GM21619 (cell line): ENCODE measurements around the gene TIA1.
"Not testable (repeated sequence)": the region's sequence is repeated elsewhere in the genome, so short reads cannot be mapped to it uniquely, and the experiment has no call there.

ENCODE experiments used
- ATAC-seq: cut with Tn5 transposase; IDR thresholded peaks from one replicate; pipeline ENCODE4 v1.9.1; 2021; ENCODE audit not compliant: unreplicated experiment

TIA1 gene, protein sequence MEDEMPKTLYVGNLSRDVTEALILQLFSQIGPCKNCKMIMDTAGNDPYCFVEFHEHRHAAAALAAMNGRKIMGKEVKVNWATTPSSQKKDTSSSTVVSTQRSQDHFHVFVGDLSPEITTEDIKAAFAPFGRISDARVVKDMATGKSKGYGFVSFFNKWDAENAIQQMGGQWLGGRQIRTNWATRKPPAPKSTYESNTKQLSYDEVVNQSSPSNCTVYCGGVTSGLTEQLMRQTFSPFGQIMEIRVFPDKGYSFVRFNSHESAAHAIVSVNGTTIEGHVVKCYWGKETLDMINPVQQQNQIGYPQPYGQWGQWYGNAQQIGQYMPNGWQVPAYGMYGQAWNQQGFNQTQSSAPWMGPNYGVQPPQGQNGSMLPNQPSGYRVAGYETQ

DNA sequence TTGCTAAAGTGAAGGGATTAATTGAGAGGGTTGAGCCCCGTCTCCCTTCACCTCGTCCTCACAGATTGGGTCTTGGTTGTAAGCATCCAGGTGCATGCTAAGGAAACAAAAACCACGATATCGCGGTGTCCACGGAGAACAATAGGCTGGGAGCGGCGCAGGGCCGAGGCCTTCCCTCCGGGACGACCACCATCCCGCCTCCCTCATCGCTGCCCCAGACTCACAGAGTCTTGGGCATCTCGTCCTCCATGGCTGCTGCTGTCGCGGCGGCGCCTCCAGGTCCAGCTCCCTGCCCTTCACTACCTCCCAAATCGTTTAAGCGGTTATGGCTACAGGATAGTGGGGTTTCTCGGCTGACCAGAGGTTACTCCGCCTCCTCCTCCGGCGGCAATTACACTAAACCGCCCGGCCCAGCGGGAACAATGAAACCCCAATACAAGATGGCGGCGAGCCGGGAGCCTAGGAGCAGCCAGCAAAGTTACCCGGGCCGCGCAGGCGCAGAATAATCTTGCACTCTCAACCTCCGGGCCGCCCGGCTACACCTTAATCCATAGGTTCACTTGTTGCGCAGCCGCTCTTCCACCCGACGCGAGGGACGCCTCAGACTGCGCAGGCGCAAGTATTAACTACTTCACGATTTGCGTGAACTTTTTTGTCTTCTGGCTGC, at the start of gene TIA1:
Gene TIA1, minus strand, starts transcription at position 448 of the 667 bp plus-strand sequence. Its CDS starts 198 bp downstream, at position 250.
- ATAC-seq = peak; percentile 96

DNA sequence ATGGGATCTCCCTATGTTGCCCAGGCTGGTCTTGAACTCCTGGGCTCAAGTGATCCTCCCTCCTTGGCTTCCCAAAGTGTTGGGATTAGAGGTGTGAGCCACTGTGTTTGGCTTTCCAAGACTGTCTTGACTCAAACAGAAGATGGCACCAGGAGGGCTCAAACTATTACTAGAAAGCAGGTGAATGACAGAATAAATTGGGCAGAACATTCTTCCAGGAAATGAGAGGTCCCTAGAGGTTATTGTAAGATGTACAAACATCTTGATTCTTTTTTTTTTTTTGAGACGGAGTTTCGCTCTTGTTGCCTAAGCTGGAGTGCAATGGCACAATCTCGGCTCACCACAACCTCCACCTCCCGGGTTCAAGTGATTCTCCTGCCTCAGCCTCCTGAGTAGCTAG, 49.4 kb upstream of the TIA1 start:
- not testable (repeated sequence) for ATAC-seq

DNA sequence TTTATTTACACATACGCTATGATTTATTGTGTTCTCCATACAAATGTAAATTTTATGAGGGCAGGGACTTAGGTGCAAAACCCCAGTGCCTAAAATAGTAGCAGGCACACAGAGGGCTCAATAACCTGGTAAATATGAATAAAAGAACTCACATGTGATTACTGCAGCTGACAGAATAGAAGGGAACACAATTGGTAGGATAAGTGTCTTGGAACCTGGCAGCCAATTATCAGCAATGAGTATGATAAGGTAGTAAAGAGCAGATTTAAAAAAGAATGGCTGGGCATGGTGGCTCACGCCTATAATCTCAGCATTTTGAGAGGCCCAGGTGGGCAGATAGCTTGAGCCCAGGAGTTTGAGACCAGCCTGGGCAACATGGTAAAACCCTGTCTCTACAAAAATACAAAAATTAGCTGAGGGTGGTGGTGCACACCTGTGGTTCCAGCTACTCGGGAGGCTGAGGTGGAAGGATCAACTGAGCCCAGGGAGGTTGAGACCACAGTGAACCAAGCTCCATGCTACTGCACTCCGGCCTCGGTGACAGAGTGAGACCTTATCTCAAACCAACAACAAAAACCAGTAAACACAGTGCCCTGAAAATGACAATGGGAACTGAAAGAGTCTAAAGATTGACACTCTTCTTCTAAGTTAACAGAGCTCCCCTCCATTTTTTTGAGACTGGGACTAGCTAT, 35.2 kb upstream of the TIA1 start:
- no peak for ATAC-seq

DNA sequence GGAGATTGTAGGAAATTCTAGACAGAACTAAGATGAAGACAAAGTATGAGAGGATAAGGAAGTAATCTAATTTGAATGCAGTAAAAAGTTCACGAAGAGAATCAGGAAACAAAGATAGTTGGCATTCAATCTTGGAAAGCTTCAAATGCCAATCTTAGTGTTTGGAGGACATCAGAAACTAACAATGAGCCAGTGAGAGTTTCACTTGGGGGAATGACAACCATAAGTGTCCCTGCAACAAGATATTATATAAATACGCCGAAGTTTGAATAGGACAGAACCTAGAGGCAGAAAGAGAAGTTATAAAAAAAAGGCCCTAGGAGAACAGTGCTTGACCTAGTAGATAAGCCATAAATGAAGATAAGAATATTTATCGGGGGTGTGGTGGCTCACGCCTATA, 34.0 kb upstream of the TIA1 start:
- ATAC-seq = no peak

DNA sequence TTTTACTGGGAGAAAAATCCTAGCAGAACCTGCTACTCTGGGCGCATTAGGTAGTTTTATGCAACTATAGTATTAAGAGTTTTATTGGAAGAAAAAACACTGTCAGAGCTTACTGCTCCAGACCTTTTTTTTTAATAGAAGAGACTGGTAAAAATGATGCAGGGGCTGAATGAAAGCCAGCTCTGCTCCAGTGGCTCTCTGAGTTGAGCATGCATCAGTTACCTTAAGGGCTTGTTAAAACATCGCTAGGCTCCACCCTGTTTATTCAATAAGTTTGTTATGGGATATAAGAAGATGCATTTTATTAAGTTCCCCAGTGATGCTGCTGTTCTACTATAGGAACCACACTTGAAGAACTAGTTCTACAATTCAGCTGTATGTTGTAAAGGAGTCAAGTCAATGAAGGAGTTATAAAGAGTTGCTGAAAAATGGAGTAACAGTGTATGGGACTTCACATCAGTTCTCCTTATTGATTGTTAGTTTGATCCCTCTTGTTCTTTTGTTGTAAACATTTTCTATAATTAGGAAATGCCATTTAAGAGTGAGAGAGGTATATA, 31.9 kb upstream of the TIA1 start:
- ATAC-seq = no peak

DNA sequence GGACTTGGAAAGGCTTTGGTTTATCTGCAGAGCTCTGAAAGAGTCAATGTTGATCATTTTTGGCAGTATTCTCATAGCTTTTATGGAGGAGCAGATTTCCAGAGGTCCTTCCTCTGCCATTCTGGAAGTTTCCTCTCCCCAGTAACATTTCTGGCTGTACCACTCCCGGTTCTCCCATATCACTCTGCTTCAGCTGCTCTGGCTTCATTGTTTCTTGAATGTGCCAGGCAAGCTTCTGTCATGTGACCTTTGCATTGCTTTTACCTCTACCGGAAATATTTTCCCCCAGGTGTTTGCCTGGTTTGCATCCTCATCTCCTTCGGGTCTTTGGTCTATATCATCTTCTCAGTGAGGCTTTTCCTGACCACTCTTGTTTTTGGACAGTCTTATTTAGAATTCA, 21.9 kb upstream of the TIA1 start:
- no peak for ATAC-seq

DNA sequence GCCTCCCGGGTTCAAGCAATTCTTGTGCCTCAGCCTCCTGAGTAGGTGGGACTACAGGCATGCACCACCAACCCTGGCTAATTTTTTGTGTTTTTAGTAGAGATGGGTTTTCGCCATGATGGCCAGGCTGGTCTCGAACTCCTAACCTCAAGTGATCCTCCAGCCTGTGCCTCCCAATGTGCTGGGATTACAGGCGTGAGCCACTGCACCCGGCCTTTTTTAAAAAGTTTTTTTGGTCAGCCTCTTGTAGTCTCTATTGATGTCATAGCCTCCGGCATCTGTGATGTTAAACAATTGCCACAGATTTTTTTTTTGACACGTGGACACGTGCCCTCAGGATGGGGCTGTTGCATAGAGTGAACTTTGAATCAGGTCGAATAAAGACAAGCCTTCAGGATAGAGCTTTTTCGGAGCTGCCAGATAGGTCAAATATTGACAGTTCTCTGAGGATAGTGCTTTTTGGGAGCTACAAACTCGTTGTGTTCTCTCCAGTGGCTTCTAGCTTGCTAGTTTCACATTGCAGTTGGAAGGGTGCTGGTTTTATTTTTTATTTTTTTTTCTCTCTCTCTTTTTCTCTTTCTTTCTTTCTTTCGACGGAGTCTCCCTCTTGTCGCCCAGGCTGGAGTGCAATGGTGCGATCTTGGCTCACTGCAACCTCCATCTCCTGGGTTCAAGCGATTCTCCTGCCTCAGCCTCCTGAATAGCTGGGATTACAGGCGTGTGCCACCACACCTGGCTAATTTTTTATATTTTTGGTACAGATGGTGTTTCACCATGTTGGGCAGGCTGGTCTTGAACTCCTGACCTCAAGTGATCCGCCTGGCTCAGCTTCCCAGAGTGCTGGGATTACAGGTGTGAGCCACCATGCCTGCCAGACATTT, 21.2 kb upstream of the TIA1 start:
- not testable (repeated sequence) for ATAC-seq

DNA sequence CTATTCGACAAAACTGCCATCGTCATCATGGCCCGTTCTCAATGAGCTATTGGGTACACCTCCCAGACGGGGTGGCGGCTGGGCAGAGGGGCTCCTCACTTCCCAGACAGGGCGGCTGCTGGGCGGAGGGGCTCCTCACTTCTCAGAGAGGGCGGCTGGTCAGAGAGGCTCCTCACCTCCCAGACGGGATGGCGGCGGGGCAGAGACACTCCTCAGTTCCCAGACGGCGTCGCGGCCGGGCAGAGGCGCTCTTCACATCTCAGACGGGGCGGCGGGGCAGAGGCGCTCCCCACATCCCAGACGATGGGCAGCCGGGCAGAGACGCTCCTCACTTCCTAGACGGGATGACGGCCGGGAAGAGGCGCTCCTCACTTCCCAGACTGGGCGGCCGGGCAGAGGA, 18.5 kb upstream of the TIA1 start:
- not testable (repeated sequence) for ATAC-seq

DNA sequence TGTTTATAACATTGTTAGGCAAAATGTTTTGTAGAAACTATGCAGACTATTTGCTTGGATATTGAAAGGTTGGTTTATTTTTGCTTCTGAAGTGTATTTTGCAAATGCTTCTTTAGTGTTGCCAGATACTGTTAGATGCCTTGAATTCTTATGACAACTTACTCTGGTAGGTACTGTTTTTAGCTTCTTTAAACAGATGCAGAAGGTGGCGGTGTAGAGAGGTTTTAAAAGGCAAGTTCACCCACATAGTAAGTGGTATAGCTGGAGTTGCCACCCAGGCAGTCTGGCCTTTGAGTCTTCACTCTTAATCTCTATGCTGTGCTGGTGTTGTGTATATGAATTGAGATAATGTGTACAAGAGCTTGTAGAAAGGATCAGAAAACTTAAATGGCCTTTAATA, 13.1 kb upstream of the TIA1 start:
- ATAC-seq = no peak

DNA sequence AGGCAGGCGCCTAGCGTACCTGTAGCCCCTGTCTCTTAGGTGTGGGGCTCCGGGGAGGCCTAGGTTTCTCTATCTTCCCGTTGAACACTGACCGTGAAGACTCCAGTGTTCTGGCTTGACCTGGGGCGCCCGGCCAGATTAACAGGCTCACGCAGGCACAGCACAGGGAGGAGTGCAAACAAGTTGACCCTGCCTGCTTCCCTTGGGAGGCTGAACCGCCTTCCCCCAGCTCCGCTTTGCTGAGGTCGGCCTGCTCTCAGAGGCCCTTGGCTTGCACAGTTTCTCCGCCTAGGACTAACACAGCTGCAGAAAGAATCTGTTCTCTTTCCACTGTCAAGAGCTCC, 10.1 kb upstream of the TIA1 start:
- ATAC-seq = no peak

DNA sequence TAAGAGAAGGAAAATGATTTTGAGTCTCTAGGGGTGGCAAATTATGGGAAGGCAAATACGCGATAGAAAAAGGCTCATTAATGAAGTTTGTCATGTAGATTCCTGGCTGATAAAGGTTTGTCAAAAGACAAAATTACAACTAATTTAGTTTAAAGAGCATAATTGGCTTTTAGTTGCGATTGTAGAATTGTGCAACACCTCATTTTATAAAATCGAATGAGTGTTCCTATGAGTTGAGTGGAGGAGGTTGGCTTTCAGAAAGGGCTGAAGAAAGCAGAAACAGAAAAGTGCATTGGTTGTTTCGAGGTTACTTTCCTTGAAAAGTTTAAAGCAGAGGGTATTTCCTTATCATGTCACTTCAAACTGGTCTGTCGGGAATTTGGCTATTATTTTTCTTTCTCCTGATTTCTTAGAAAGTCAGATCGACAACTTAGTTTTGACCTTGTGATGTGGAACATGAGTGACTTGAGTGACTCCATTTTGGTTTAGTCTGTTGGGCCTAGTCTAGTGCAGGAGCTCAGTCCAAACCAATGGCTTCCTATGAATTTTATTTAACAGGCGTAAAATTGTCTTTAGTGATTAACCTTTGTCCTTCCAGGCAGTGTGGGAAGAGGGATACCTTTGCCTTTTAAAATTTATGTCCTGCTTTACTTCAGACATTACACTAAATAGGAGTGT, 7.3 kb upstream of the TIA1 start:
- ATAC-seq = no peak

DNA sequence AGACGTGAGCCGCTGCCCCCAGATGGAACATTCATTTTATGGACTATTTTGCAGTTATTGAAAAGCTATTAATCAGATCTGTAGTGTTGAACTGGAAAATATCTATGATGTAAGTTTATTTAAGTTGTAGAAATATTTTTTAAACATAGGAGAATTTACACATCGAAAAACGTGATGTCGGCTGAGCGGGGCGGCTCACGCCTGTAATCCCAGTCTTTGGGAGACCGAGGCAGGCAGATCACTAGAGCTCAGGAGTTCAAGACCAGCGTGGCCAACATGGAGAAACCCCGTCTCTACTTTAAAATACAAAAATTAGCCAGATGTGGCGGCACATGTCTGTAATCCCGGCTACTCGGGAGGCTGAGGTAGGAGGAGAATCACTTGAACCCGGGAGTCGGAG, 2.0 kb upstream of the TIA1 start:
- no peak for ATAC-seq

DNA sequence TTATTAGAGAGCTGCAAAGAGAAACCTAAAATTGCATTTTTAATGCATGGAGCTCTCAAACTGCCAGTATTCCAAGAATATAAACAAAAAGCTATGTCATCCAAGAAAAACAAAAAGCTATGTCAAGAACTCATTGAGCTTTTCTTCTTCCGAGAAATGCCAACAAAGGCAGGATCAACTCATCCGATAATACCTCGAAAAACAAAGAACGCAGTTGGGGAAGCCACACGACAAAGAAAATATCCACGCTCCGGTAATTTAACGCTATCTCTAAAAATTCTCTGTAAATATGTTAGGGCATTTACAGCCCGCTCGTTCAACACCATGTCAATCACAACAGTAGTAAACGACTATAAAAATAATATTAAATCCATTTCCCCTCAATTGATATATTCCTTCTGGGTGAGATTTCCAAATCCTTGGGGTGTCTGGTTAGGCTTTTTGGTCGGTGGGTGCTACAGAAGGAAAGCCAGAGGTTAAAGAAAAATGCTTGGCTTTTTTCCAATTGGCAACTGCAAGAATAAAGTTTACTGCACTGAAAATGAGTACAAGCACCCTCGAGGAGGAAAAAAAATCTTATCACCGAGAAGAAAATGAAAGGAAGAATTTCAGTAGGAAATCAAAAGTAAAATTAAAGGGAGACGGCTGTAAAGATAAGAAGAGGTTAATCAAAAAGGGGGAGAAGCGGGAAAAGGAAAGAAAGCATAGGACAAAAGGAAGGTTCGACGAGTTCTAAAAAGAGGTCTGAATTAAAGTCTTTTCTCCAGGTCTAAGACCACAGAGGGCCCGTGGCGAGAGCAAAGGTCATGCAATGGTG, 856 bp downstream of the TIA1 start:
- ATAC-seq = no peak

DNA sequence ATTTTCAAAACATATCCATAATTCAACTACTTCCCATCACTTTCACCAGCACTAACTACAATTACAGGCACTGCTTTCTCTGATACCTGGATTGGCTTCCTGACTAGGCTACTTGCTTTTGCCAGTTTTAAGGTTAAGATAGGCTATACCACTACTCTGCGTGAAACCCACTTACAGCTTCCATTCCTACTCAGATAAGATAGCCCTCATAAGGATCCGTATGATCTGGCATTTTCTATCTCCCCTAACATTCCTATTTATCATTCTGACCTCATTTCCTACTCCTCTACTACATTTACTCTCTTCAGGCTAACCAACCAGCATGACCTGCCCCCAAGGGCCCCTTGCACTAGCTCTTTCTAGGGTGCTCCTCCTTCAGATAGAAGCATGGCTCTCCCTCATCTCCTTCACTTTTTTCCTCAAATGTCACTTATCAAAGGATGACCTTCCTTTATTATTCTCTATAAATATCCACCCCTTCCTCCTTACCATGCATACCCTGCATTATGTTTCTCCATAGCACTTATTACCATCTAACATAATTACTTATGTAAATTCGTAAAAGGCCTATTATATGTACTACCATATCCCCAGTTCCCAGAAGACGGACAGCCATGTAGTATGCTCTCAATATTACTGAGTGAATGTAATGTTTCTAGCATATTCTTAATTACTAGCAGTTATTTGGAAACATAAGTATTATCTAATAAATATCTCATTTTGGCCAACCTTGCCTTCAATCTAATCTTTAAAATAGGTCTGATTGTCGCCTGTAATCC, 4.4 kb downstream of the TIA1 start:
- no peak for ATAC-seq

DNA sequence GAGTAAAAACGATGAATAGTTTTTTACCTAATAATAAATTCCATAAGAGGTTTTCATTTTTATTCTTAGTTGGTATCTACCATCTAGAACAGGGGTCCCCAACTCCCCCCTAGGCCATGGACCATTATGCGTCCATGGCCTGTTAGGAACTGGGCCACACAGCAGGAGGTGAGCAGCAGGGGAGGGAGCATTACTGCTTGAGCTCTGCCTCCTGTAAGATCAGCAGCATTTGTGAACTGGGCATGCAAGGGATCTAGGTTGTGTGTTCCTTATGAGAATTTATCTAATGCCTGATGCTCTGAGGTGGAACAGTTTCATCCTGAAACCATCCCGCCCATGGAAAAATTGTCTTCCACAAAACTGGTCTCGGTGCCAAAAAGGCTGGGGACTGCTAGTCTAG, 5.9 kb downstream of the TIA1 start:
- ATAC-seq = no peak

DNA sequence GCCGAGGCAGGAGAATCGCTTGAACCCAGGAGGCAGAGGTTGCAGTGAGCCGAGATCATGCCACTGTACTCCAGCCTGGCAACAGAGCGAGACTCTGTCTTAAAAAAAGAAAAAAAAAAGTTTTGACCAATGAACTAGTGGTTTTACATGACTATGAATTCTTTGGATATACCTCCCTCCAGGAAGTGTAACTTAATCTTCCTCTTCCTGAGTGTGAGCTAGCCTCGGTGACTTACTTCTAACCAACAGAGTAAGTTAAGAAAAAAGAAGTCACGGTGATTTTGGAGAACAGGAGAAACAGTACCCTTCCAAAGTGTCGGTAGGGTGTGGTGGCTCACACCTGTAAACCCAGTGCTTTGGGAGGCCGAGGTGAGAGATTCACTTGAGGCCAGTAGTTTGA, 7.1 kb downstream of the TIA1 start:
- ATAC-seq = no peak

DNA sequence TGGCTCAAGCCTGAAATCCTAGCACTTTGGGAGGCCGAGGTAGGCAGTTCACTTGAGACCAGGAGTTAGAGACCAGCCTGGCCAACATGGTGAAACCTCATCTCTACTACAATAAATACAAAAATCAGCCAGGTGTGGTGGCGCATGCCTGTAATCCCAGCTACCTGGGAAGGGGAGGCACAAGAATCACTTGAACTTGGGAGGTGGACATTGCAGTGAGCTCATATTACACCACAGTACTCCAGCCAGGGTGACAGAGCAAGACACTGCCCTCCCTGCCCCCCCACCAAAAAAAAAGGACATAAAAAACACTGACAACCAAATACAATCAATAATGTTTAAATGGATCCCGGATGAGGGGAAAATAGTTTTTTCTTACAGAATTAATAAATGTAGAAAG, 7.8 kb downstream of the TIA1 start:
- no peak for ATAC-seq

DNA sequence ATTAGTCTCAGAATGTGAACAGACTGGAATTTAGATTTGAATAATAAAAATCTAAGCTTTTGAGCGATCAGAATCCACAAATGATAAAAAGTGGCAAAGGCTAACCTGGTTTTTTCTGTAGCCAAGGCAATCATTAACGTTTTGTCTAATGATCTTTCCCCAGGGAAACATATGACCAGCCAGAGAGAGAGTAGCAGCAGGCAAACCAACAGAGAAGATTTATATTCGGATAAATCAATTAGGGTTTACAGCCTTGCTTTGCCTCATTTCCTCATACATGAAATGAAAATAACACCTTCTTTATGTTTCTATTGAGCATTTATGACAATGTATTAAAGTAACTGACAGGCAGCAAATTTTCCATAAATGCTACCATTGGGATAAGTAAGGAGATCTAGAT, 14.5 kb downstream of the TIA1 start:
- no peak for ATAC-seq

DNA sequence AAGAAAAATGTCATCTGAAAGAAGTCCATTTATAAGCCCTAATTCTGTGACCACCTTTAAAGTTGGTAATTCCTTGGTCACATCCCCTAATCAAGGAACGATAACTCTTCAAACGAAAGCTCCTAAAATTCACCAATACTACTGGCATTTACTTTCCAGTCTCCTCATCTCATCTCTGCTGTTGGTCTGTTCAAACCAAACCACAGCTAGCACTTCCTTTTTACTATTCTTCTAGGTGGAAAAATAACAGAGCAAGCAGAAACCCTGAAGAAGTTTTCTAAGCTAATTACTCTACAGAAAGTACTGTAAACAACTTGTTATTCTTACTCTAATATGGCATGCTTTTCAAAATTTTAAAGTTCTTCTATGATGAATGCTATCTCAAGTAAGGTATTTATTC, 21.6 kb downstream of the TIA1 start:
- ATAC-seq = no peak
